Measurements from ENCODE around the gene GNAQ.
"Not testable (repeated sequence)": the region's sequence is repeated elsewhere in the genome, so short reads cannot be mapped to it uniquely, and the experiment has no call there.

The GNAQ gene

DNA sequence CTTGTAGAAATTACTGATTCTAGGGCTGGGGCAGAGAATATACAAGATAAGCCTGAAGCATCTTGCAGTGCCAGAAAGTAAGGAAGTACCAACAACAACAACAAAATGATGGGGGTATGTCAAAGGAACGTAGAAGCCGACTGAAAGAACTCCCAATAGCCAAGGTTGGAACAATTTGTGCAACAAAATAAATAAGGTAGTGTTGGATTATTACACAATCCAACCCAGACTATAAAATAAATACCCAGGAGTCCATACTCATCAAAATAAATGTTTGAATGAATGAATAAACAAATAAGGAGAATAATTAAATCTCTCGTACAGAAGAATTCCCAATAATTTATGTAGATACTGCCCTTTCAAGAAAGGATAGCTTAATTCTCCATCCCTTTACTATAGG, 31.1 kb upstream of the GNAQ start:
- no peak overlapping the region for H3K27ac ChIP-seq

DNA sequence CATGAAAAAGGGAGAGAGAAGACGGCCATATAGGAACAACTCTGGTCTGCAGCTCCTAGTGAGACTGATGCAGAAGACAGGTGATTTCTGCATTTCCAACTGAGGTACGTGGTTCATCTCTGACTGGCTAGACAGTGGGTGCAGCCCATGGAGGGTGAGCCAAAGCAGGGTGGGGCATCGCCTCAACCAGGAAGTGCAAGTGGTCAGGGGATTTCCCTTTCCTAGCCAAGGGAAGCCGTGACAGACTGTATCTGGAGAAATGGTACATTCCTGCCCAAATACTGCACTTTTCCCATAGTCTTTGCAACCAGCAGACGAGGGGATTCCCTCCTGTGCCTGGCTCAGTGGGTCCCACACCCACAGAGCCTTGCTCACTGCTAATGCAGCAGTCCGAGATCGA, 22.6 kb upstream of the GNAQ start:
- H3K4me3 ChIP-seq; H3K27ac ChIP-seq; DNase-seq (ENCODE audit: low spot score): not testable (repeated sequence)

More for the DNA sequence above, 31.1 kb upstream of the GNAQ start:
- H3K4me3 ChIP-seq, result no peak overlapping the region
- TF ChIP-seq, protein P1, sequence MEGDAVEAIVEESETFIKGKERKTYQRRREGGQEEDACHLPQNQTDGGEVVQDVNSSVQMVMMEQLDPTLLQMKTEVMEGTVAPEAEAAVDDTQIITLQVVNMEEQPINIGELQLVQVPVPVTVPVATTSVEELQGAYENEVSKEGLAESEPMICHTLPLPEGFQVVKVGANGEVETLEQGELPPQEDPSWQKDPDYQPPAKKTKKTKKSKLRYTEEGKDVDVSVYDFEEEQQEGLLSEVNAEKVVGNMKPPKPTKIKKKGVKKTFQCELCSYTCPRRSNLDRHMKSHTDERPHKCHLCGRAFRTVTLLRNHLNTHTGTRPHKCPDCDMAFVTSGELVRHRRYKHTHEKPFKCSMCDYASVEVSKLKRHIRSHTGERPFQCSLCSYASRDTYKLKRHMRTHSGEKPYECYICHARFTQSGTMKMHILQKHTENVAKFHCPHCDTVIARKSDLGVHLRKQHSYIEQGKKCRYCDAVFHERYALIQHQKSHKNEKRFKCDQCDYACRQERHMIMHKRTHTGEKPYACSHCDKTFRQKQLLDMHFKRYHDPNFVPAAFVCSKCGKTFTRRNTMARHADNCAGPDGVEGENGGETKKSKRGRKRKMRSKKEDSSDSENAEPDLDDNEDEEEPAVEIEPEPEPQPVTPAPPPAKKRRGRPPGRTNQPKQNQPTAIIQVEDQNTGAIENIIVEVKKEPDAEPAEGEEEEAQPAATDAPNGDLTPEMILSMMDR (IDR thresholded peaks at IDR 0.05), result no peak
- no peak for DNase-seq (ENCODE audit: low spot score)

DNA sequence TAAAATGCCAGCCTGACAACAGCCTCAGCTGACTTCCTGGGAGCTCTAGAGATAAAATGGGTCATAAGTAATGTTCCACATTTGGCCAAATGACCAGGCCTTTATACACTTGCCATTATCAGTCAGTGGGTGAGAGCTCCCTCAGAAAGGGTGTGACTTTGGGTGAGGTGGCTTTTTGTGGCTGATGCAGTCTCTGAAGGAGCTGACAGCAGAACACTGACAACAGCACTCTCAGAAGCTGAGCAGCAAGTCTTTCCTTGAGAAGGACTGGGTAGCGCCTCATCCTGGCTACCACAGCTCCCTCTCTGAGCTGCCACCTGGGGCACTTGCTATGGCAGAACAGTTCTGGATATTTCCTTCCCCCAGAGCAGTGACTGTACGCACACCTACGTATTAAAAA, 22.0 kb upstream of the GNAQ start:
- Histone ChIP-seq H3K4me3 (no peak overlapping the region), H3K27ac (no peak overlapping the region)
- TF ChIP-seq, protein P1 (IDR thresholded peaks at IDR 0.05), result no peak
- no peak for DNase-seq (ENCODE audit: low spot score)

DNA sequence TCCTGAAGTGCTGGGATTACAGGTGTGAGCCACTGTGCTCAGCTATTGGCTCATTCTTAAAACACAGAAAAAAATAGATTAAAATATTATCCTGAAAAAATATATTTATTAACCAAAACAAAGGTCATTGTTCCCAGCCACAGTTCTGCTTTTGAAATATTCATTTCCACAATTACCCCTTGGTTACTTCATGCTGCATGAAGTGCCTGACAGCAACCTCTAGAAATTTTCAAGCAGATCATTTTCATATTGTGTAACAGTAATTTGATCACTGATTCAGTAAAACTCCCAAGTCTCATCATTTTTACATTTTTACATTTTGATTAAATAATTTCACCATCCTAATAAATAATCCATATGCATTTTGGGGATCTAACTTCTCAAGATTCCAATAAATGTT, 18.8 kb upstream of the GNAQ start:
- H3K4me3 ChIP-seq, result no peak overlapping the region
- no peak overlapping the region for H3K27ac ChIP-seq
- DNase-seq (ENCODE audit: low spot score), result no peak
- TF ChIP-seq, protein P1 (IDR thresholded peaks at IDR 0.05), result no peak

DNA sequence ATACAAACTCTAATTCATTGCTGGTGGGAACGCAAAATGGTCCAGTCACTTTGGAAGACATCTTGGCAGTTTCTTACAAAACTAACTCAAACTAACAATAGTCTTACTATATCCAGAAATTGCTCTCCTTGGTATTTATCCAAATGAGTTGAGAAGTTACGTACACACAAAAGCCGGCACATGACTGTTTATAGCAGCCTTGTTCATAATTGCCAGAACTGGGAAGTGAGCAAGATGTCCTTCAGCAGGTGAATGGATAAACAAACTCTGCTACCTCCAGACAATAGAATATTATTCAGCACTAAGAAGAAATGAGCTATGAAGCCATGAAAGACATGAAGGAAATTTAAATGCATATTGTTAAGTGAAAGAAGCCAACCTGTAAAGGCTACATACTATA, 17.9 kb upstream of the GNAQ start:
- TF ChIP-seq, protein P1 (IDR thresholded peaks at IDR 0.05), result no peak
- no peak for DNase-seq (ENCODE audit: low spot score)
- Histone ChIP-seq H3K27ac (no peak overlapping the region), H3K4me3 (no peak overlapping the region)

DNA sequence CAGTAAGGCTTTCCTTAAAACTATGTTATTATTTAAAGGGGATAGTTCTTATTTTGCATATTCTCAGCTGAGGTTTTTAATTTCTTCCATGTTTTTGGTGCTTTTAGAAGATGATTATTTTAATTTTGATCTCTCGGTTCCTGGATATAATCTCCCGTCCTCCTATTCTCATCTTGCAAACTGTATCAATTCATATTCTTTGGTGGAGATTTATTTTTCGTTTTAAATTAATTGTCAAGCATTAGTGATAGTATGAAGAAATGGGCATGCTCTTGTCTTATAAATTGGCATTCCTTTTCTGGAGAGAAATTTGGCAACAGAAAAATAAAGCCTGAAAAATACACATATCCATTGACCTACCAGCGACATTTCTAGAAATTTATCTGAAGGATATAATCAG, 15.5 kb upstream of the GNAQ start:
- no peak overlapping the region for H3K4me3 ChIP-seq
- H3K27ac ChIP-seq, result no peak overlapping the region
- TF ChIP-seq, protein P1 (IDR thresholded peaks at IDR 0.05), result no peak
- no peak for DNase-seq (ENCODE audit: low spot score)

DNA sequence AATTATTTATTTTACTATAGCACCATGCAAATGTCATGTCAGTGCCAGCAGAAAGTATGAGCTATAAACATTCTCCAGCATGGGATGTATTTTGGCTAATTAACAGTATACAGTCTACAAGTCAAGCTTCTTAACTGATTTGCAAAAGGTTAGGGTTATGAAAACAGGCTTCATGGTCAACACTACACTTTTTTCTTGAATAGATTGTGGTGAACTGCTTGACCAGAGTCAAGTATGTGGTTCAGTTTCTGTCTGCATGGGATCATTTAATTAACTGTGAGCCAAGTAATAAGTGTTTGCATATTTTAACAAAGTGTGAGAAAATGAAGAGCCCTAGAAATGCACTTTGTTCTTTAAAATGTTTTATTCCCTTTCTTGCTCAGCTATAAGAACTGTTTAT, 14.5 kb upstream of the GNAQ start:
- no peak for DNase-seq (ENCODE audit: low spot score)
- TF ChIP-seq, protein P1 (IDR thresholded peaks at IDR 0.05), result no peak
- no peak overlapping the region for H3K4me3 ChIP-seq
- H3K27ac ChIP-seq, result no peak overlapping the region

DNA sequence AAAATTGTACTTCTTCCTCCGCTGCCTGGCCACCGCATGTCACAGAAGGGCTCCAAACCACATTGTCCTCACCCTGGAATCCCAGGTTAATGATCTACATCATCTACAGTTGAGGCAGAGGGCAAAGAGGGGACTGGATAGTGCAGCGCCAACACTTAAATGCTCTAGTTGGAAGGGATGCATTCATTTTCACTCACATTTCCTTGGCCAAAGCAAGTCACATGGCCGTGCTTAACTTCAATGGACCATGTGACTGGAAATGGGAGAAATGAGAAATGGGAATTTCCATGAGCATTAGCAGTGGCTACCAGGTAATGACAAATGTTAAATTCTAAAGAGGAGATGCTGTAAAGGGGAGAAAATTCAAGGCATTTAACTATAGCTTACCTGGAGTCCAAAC, 13.3 kb upstream of the GNAQ start:
- no peak for DNase-seq (ENCODE audit: low spot score)
- Histone ChIP-seq H3K4me3 (no peak overlapping the region), H3K27ac (no peak overlapping the region)
- TF ChIP-seq, protein P1 (IDR thresholded peaks at IDR 0.05), result no peak
